ENCODE measurements around the gene MXD3.

MXD3 gene

GRCh38 chr5:177297922-177298321 is 13.8 kb downstream of the MXD3 start:
- no peak for DNase-seq
- Histone ChIP-seq H3K18ac (ENCODE audit: low read depth in 1 of 2, low read length in 2 of 2) (no peak overlapping the region), H2BK5ac (ENCODE audit: low read depth, low read length, poor library complexity, severe bottlenecking) (no peak overlapping the region), H3K36me3 (ENCODE audit: control insufficient read depth in 1 of 2, insufficient read depth in 2 of 2, low read depth in 1 of 2, low read length in 2 of 2) (peaks cover 51 to 88% of the 10 kb centered on the region in 2 experiments), H3K27me3 (ENCODE audit: control insufficient read depth in 1 of 2, insufficient read depth in 1 of 2, low read length in 2 of 2) (no peaks in the 10 kb centered on the region), H3K79me1 (replicated peaks; ENCODE audit: low read length, poor library complexity, severe bottlenecking) (peaks cover 44% of the 10 kb centered on the region), H2BK120ac (ENCODE audit: low read depth, low read length) (no peak overlapping the region), H2AFZ (ENCODE audit: low read depth, low read length) (no peak overlapping the region), H3K14ac (ENCODE audit: low read length in 2 of 2) (no peak overlapping the region), H3K9ac (ENCODE audit: low read length) (no peak overlapping the region), H4K8ac (ENCODE audit: low read length) (no peak overlapping the region), H3K9me3 (ENCODE audit: control insufficient read depth, low read length) (no peaks in the 10 kb centered on the region), H3K4ac (ENCODE audit: low read depth in 1 of 2, low read length in 2 of 2) (no peak overlapping the region), H2BK12ac (ENCODE audit: low read length in 2 of 2) (no peak overlapping the region), H2AK5ac (ENCODE audit: low read length, severe bottlenecking) (no peak overlapping the region), H4K91ac (ENCODE audit: low read length) (no peak overlapping the region), H3K27ac (ENCODE audit: low read length, poor library complexity, severe bottlenecking) (no peak overlapping the region), H3K23ac (ENCODE audit: low read length in 2 of 2) (no peak overlapping the region), H2BK15ac (ENCODE audit: low read depth, poor library complexity, severe bottlenecking) (no peak overlapping the region), H3K4me2 (ENCODE audit: low read length, poor library complexity, severe bottlenecking) (no peak overlapping the region), H3K4me3 (ENCODE audit: insufficient read depth in 1 of 2, low read depth in 1 of 2, low read length in 2 of 2) (no peak overlapping the region), H3K4me1 (ENCODE audit: control insufficient read depth, insufficient read depth, low read depth, low read length) (peaks cover 19% of the 10 kb centered on the region)
- WGBS = 92% methylated on average over 2 of the region's 2 CpGs

DNA sequence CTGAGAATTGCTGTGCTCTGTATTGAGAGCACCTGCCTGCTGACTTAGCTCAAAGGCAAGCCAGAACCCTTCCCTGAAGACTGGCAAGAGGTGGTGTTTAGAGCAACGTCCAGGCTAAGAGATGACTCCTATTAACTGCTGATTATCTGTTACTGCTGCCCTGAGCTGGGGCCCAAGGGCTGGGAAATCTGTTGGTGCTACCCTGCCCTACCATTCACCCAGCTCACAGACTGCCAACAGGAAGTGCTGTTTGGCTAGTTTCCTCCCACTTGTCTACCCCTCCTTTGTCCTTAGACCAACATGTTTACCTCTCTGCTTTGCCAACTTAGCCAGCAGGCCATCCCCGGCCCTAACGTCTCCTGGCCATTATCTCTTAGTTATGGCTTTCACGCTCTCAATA is 15.1 kb downstream of the MXD3 start:
- Histone ChIP-seq H2AK5ac (ENCODE audit: low read length, severe bottlenecking) (no peak overlapping the region), H3K4me1 (ENCODE audit: control insufficient read depth, insufficient read depth, low read depth, low read length) (peaks cover 8% of the 10 kb centered on the region), H3K27ac (ENCODE audit: low read length, poor library complexity, severe bottlenecking) (no peak overlapping the region), H4K8ac (ENCODE audit: low read length) (no peak overlapping the region), H3K9ac (ENCODE audit: low read length) (no peak overlapping the region), H3K27me3 (ENCODE audit: control insufficient read depth in 1 of 2, insufficient read depth in 1 of 2, low read length in 2 of 2) (no peaks in the 10 kb centered on the region), H2BK12ac (ENCODE audit: low read length in 2 of 2) (no peak overlapping the region), H3K4me3 (ENCODE audit: insufficient read depth in 1 of 2, low read depth in 1 of 2, low read length in 2 of 2) (no peak overlapping the region), H2BK5ac (ENCODE audit: low read depth, low read length, poor library complexity, severe bottlenecking) (no peak overlapping the region), H3K79me1 (replicated peaks; ENCODE audit: low read length, poor library complexity, severe bottlenecking) (peaks cover 46% of the 10 kb centered on the region), H3K18ac (ENCODE audit: low read depth in 1 of 2, low read length in 2 of 2) (no peak overlapping the region), H3K4me2 (ENCODE audit: low read length, poor library complexity, severe bottlenecking) (no peak overlapping the region), H3K23ac (ENCODE audit: low read length in 2 of 2) (no peak overlapping the region), H3K14ac (ENCODE audit: low read length in 2 of 2) (no peak overlapping the region), H2BK120ac (ENCODE audit: low read depth, low read length) (no peak overlapping the region), H4K91ac (ENCODE audit: low read length) (no peak overlapping the region), H3K4ac (ENCODE audit: low read depth in 1 of 2, low read length in 2 of 2) (no peak overlapping the region), H3K9me3 (ENCODE audit: control insufficient read depth, low read length) (no peaks in the 10 kb centered on the region), H2AFZ (ENCODE audit: low read depth, low read length) (no peak overlapping the region), H3K36me3 (ENCODE audit: control insufficient read depth in 1 of 2, insufficient read depth in 2 of 2, low read depth in 1 of 2, low read length in 2 of 2) (peaks cover 49 to 94% of the 10 kb centered on the region in 2 experiments), H2BK15ac (ENCODE audit: low read depth, poor library complexity, severe bottlenecking) (no peak overlapping the region)
- no peak for DNase-seq
- WGBS = 92% methylated on average over 4 of the region's 4 CpGs

DNA sequence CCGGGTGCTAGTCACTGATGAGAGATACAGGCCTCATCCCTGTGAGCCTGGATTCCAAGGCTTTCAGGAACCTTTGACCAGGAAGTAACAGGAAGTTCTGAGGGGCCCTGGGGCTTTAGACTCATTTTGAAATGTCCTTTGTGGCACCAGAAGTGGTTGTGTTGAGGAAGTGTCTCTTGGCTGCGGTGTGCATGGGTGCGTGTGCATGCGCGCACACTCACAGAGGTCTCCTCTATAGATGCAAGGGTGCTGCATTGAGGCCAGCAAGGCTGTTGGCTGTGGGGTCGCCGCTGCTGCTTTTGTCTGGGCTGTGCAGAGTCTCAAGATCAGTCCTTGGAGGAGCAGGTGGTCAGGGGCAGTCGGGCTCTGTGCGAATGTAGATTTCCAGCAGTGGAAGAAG is 15.8 kb downstream of the MXD3 start:
- no peak overlapping the region for H2BK5ac ChIP-seq (ENCODE audit: low read depth, low read length, poor library complexity, severe bottlenecking)
- peaks cover 46 to 92% of the 10 kb centered on the region in 2 experiments for H3K36me3 ChIP-seq (ENCODE audit: control insufficient read depth in 1 of 2, insufficient read depth in 2 of 2, low read depth in 1 of 2, low read length in 2 of 2)
- H3K9me3 ChIP-seq (ENCODE audit: control insufficient read depth, low read length) = no peaks in the 10 kb centered on the region
- H3K4ac ChIP-seq (ENCODE audit: low read depth in 1 of 2, low read length in 2 of 2) = no peak overlapping the region
- no peaks in the 10 kb centered on the region for H3K27me3 ChIP-seq (ENCODE audit: control insufficient read depth in 1 of 2, insufficient read depth in 1 of 2, low read length in 2 of 2)
- no peak overlapping the region for H2BK12ac ChIP-seq (ENCODE audit: low read length in 2 of 2)
- no peak overlapping the region for H3K27ac ChIP-seq (ENCODE audit: low read length, poor library complexity, severe bottlenecking)
- H4K8ac ChIP-seq (ENCODE audit: low read length) = no peak overlapping the region
- no peak for DNase-seq
- no peak overlapping the region for H3K9ac ChIP-seq (ENCODE audit: low read length)
- 96% methylated on average over 9 of the region's 9 CpGs for WGBS
- H2BK15ac ChIP-seq (ENCODE audit: low read depth, poor library complexity, severe bottlenecking) = no peak overlapping the region
- no peak overlapping the region for H4K91ac ChIP-seq (ENCODE audit: low read length)
- no peak overlapping the region for H3K18ac ChIP-seq (ENCODE audit: low read depth in 1 of 2, low read length in 2 of 2)
- peaks cover 44% of the 10 kb centered on the region for H3K79me1 ChIP-seq (replicated peaks; ENCODE audit: low read length, poor library complexity, severe bottlenecking)
- H3K4me3 ChIP-seq (ENCODE audit: insufficient read depth in 1 of 2, low read depth in 1 of 2, low read length in 2 of 2) = no peak overlapping the region
- H3K14ac ChIP-seq (ENCODE audit: low read length in 2 of 2) = no peak overlapping the region
- no peak overlapping the region for H2AK5ac ChIP-seq (ENCODE audit: low read length, severe bottlenecking)
- no peak overlapping the region for H3K23ac ChIP-seq (ENCODE audit: low read length in 2 of 2)
- H2AFZ ChIP-seq (ENCODE audit: low read depth, low read length) = no peak overlapping the region
- peaks cover 5% of the 10 kb centered on the region for H3K4me1 ChIP-seq (ENCODE audit: control insufficient read depth, insufficient read depth, low read depth, low read length)
- H2BK120ac ChIP-seq (ENCODE audit: low read depth, low read length) = no peak overlapping the region
- no peak overlapping the region for H3K4me2 ChIP-seq (ENCODE audit: low read length, poor library complexity, severe bottlenecking)

- no peak overlapping the region for H4K8ac ChIP-seq (ENCODE audit: low read length)
- no peak overlapping the region for H3K18ac ChIP-seq (ENCODE audit: low read depth in 1 of 2, low read length in 2 of 2)
- no peak overlapping the region for H2BK120ac ChIP-seq (ENCODE audit: low read depth, low read length)
- no peak overlapping the region for H2AK5ac ChIP-seq (ENCODE audit: low read length, severe bottlenecking)
- H3K9me3 ChIP-seq (ENCODE audit: control insufficient read depth, low read length) = no peaks in the 10 kb centered on the region
- no peak overlapping the region for H3K23ac ChIP-seq (ENCODE audit: low read length in 2 of 2)
- H3K4ac ChIP-seq (ENCODE audit: low read depth in 1 of 2, low read length in 2 of 2) = no peak overlapping the region
- no peak for DNase-seq
- no peak overlapping the region for H3K14ac ChIP-seq (ENCODE audit: low read length in 2 of 2)
- H3K79me1 ChIP-seq (replicated peaks; ENCODE audit: low read length, poor library complexity, severe bottlenecking) = peaks cover 46% of the 10 kb centered on the region
- no peak overlapping the region for H3K4me2 ChIP-seq (ENCODE audit: low read length, poor library complexity, severe bottlenecking)
- H2BK5ac ChIP-seq (ENCODE audit: low read depth, low read length, poor library complexity, severe bottlenecking) = no peak overlapping the region
- no peak overlapping the region for H3K4me3 ChIP-seq (ENCODE audit: insufficient read depth in 1 of 2, low read depth in 1 of 2, low read length in 2 of 2)
- no peak overlapping the region for H2AFZ ChIP-seq (ENCODE audit: low read depth, low read length)
- H4K91ac ChIP-seq (ENCODE audit: low read length) = no peak overlapping the region
- H2BK15ac ChIP-seq (ENCODE audit: low read depth, poor library complexity, severe bottlenecking) = no peak overlapping the region
- peaks cover 46 to 91% of the 10 kb centered on the region in 2 experiments for H3K36me3 ChIP-seq (ENCODE audit: control insufficient read depth in 1 of 2, insufficient read depth in 2 of 2, low read depth in 1 of 2, low read length in 2 of 2)
- no peaks in the 10 kb centered on the region for H3K4me1 ChIP-seq (ENCODE audit: control insufficient read depth, insufficient read depth, low read depth, low read length)
- 96% methylated on average over 3 of the region's 3 CpGs for WGBS
- no peaks in the 10 kb centered on the region for H3K27me3 ChIP-seq (ENCODE audit: control insufficient read depth in 1 of 2, insufficient read depth in 1 of 2, low read length in 2 of 2)
- no peak overlapping the region for H3K9ac ChIP-seq (ENCODE audit: low read length)
- H2BK12ac ChIP-seq (ENCODE audit: low read length in 2 of 2) = no peak overlapping the region
- H3K27ac ChIP-seq (ENCODE audit: low read length, poor library complexity, severe bottlenecking) = no peak overlapping the region
These were observed 17.1 kb downstream of the MXD3 start for GRCh38 chr5:177294632-177295031.
